NCI-H1436 (cell line): ENCODE measurements around the gene RGS21.

ENCODE experiments used
- DNase-seq: peaks from one replicate; lab custom pipeline; 2025; lab: John Stamatoyannopoulos, UW

RGS21 gene

GRCh38 chr1:192378878-192379277 lies 62.1 kb downstream of the RGS21 start:
- DNase-seq: no peak

- no peak for DNase-seq
Observed at GRCh38 chr1:192379554-192379953, 62.8 kb downstream of the RGS21 start.

- no peak for DNase-seq
Observed at GRCh38 chr1:192382758-192383157, 66.0 kb downstream of the RGS21 start.

GRCh38 chr1:192386051-192386650 lies 69.4 kb downstream of the RGS21 start:
- no peak for DNase-seq

- no peak for DNase-seq
Observed at GRCh38 chr1:192395211-192395610, 78.4 kb downstream of the RGS21 start.

GRCh38 chr1:192395895-192396294 lies 79.1 kb downstream of the RGS21 start:
- DNase-seq: no peak

GRCh38 chr1:192399161-192399560 lies 82.4 kb downstream of the RGS21 start:
- DNase-seq: no peak

- no peak for DNase-seq
Observed at GRCh38 chr1:192401825-192402224, 85.0 kb downstream of the RGS21 start.

- DNase-seq: no peak
Observed at GRCh38 chr1:192402571-192402970, 85.8 kb downstream of the RGS21 start.

- no peak for DNase-seq
Observed at GRCh38 chr1:192407206-192407605, 90.4 kb downstream of the RGS21 start.
